ENCODE results near the gene MROH8.

Gene MROH8

GRCh38 chr20:37200376-37200775 lies 21.0 kb upstream of the MROH8 start:
- no peak for DNase-seq (ENCODE audit: low read depth, low spot score)
- no CpG with 5 or more reads among the region's 4 CpGs for WGBS (ENCODE audit: insufficient coverage, insufficient read length)
- no peaks in the 10 kb centered on the region for H3K4me1 ChIP-seq (ENCODE audit: control insufficient read depth, insufficient read depth, low read length)
- H3K27me3 ChIP-seq (ENCODE audit: control insufficient read depth, insufficient read depth, low read length) = no peaks in the 10 kb centered on the region
- no peaks in the 10 kb centered on the region for H3K9me3 ChIP-seq (ENCODE audit: control insufficient read depth, insufficient read depth, low read length)
- H3K36me3 ChIP-seq (ENCODE audit: control insufficient read depth, insufficient read depth, low read length) = peaks cover 35% of the 10 kb centered on the region
- no peak overlapping the region for H3K4me3 ChIP-seq (ENCODE audit: low read length)
- H3K27ac ChIP-seq (ENCODE audit: low read length) = no peak overlapping the region

- DNase-seq (ENCODE audit: low read depth, low spot score) = no peak
- Histone ChIP-seq H3K4me3 (ENCODE audit: low read length) (no peak overlapping the region), H3K27me3 (ENCODE audit: control insufficient read depth, insufficient read depth, low read length) (no peaks in the 10 kb centered on the region), H3K4me1 (ENCODE audit: control insufficient read depth, insufficient read depth, low read length) (no peaks in the 10 kb centered on the region), H3K27ac (ENCODE audit: low read length) (no peak overlapping the region), H3K36me3 (ENCODE audit: control insufficient read depth, insufficient read depth, low read length) (peaks cover 23% of the 10 kb centered on the region), H3K9me3 (ENCODE audit: control insufficient read depth, insufficient read depth, low read length) (no peaks in the 10 kb centered on the region)
- no CpG with 5 or more reads among the region's 16 CpGs for WGBS (ENCODE audit: insufficient coverage, insufficient read length)
These were observed 19.7 kb upstream of the MROH8 start for GRCh38 chr20:37198932-37199660.

GRCh38 chr20:37194621-37195417 lies 15.5 kb upstream of the MROH8 start:
- 0 out of 2 replicates have a peak, but pooled peaks cover 2% of the 10 kb centered on the region for H3K4me1 ChIP-seq (ENCODE audit: control insufficient read depth, insufficient read depth, low read length)
- H3K36me3 ChIP-seq (ENCODE audit: control insufficient read depth, insufficient read depth, low read length) = peaks cover 12% of the 10 kb centered on the region; the same call in 1 of the 2 replicates
- H3K4me3 ChIP-seq (ENCODE audit: low read length) = no peak overlapping the region
- H3K9me3 ChIP-seq (ENCODE audit: control insufficient read depth, insufficient read depth, low read length) = no peaks in the 10 kb centered on the region
- WGBS (ENCODE audit: insufficient coverage, insufficient read length) = no CpG with 5 or more reads among the region's 14 CpGs
- no peak overlapping the region for H3K27ac ChIP-seq (ENCODE audit: low read length)
- DNase-seq (ENCODE audit: low read depth, low spot score) = no peak
- no peaks in the 10 kb centered on the region for H3K27me3 ChIP-seq (ENCODE audit: control insufficient read depth, insufficient read depth, low read length)

GRCh38 chr20:37193821-37194220 lies 14.5 kb upstream of the MROH8 start:
- Histone ChIP-seq H3K27me3 (ENCODE audit: control insufficient read depth, insufficient read depth, low read length) (no peaks in the 10 kb centered on the region), H3K36me3 (ENCODE audit: control insufficient read depth, insufficient read depth, low read length) (peaks cover 5% of the 10 kb centered on the region; the same call in 1 of the 2 replicates), H3K4me3 (ENCODE audit: low read length) (no peak overlapping the region), H3K27ac (ENCODE audit: low read length) (no peak overlapping the region), H3K4me1 (ENCODE audit: control insufficient read depth, insufficient read depth, low read length) (0 out of 2 replicates have a peak, but pooled peaks cover 2% of the 10 kb centered on the region), H3K9me3 (ENCODE audit: control insufficient read depth, insufficient read depth, low read length) (no peaks in the 10 kb centered on the region)
- WGBS (ENCODE audit: insufficient coverage, insufficient read length) = no CpG with 5 or more reads among the region's 8 CpGs
- no peak for DNase-seq (ENCODE audit: low read depth, low spot score)

GRCh38 chr20:37193226-37193625 lies 13.9 kb upstream of the MROH8 start:
- H3K36me3 ChIP-seq (ENCODE audit: control insufficient read depth, insufficient read depth, low read length) = peaks cover 4% of the 10 kb centered on the region; the same call in 1 of the 2 replicates
- no CpG with 5 or more reads among the region's 3 CpGs for WGBS (ENCODE audit: insufficient coverage, insufficient read length)
- H3K4me3 ChIP-seq (ENCODE audit: low read length) = no peak overlapping the region

GRCh38 chr20:37192137-37192854 lies 12.9 kb upstream of the MROH8 start:
- 100% methylated on average over 1 of the region's 5 CpGs for WGBS (ENCODE audit: insufficient coverage, insufficient read length)
- H3K27ac ChIP-seq (ENCODE audit: low read length) = no peak overlapping the region
- H3K9me3 ChIP-seq (ENCODE audit: control insufficient read depth, insufficient read depth, low read length) = no peaks in the 10 kb centered on the region
- H3K27me3 ChIP-seq (ENCODE audit: control insufficient read depth, insufficient read depth, low read length) = no peaks in the 10 kb centered on the region
- H3K4me3 ChIP-seq (ENCODE audit: low read length) = no peak overlapping the region
- DNase-seq (ENCODE audit: low read depth, low spot score) = peak; percentile 48
- peaks cover 4% of the 10 kb centered on the region; the same call in 1 of the 2 replicates for H3K36me3 ChIP-seq (ENCODE audit: control insufficient read depth, insufficient read depth, low read length)
- H3K4me1 ChIP-seq (ENCODE audit: control insufficient read depth, insufficient read depth, low read length) = 0 out of 2 replicates have a peak, but pooled peaks cover 2% of the 10 kb centered on the region

More at GRCh38 chr20:37193226-37193625, 13.9 kb upstream of the MROH8 start:
- H3K4me1 ChIP-seq (ENCODE audit: control insufficient read depth, insufficient read depth, low read length) = 0 out of 2 replicates have a peak, but pooled peaks cover 2% of the 10 kb centered on the region
- no peaks in the 10 kb centered on the region for H3K27me3 ChIP-seq (ENCODE audit: control insufficient read depth, insufficient read depth, low read length)
- no peak for DNase-seq (ENCODE audit: low read depth, low spot score)
- H3K27ac ChIP-seq (ENCODE audit: low read length) = no peak overlapping the region
- H3K9me3 ChIP-seq (ENCODE audit: control insufficient read depth, insufficient read depth, low read length) = no peaks in the 10 kb centered on the region

GRCh38 chr20:37190354-37191112 lies 11.2 kb upstream of the MROH8 start:
- Histone ChIP-seq H3K36me3 (ENCODE audit: control insufficient read depth, insufficient read depth, low read length) (peaks cover 5% of the 10 kb centered on the region; the same call in 1 of the 2 replicates), H3K27me3 (ENCODE audit: control insufficient read depth, insufficient read depth, low read length) (no peaks in the 10 kb centered on the region), H3K9me3 (ENCODE audit: control insufficient read depth, insufficient read depth, low read length) (no peaks in the 10 kb centered on the region), H3K4me3 (ENCODE audit: low read length) (no peak overlapping the region), H3K27ac (ENCODE audit: low read length) (no peak overlapping the region), H3K4me1 (ENCODE audit: control insufficient read depth, insufficient read depth, low read length) (0 out of 2 replicates have a peak, but pooled peaks cover 2% of the 10 kb centered on the region)
- WGBS (ENCODE audit: insufficient coverage, insufficient read length) = no CpG with 5 or more reads among the region's 9 CpGs
- no peak for DNase-seq (ENCODE audit: low read depth, low spot score)

GRCh38 chr20:37189416-37190016 lies 10.2 kb upstream of the MROH8 start:
- DNase-seq (ENCODE audit: low read depth, low spot score) = no peak

GRCh38 chr20:37188787-37189186 lies 9.4 kb upstream of the MROH8 start:
- H3K4me3 ChIP-seq (ENCODE audit: low read length) = no peak overlapping the region
- H3K9me3 ChIP-seq (ENCODE audit: control insufficient read depth, insufficient read depth, low read length) = no peaks in the 10 kb centered on the region
- no peaks in the 10 kb centered on the region for H3K27me3 ChIP-seq (ENCODE audit: control insufficient read depth, insufficient read depth, low read length)
- H3K36me3 ChIP-seq (ENCODE audit: control insufficient read depth, insufficient read depth, low read length) = peaks cover 9% of the 10 kb centered on the region; the same call in 1 of the 2 replicates
- H3K27ac ChIP-seq (ENCODE audit: low read length) = no peak overlapping the region
- no CpG with 5 or more reads among the region's 7 CpGs for WGBS (ENCODE audit: insufficient coverage, insufficient read length)
- no peaks in the 10 kb centered on the region for H3K4me1 ChIP-seq (ENCODE audit: control insufficient read depth, insufficient read depth, low read length)
- DNase-seq (ENCODE audit: low read depth, low spot score) = no peak

More at GRCh38 chr20:37189416-37190016, 10.2 kb upstream of the MROH8 start:
- Histone ChIP-seq H3K4me1 (ENCODE audit: control insufficient read depth, insufficient read depth, low read length) (0 out of 2 replicates have a peak, but pooled peaks cover 2% of the 10 kb centered on the region), H3K27ac (ENCODE audit: low read length) (no peak overlapping the region), H3K27me3 (ENCODE audit: control insufficient read depth, insufficient read depth, low read length) (no peaks in the 10 kb centered on the region), H3K4me3 (ENCODE audit: low read length) (no peak overlapping the region), H3K9me3 (ENCODE audit: control insufficient read depth, insufficient read depth, low read length) (no peaks in the 10 kb centered on the region), H3K36me3 (ENCODE audit: control insufficient read depth, insufficient read depth, low read length) (peaks cover 5% of the 10 kb centered on the region; the same call in 1 of the 2 replicates)
- no CpG with 5 or more reads among the region's 6 CpGs for WGBS (ENCODE audit: insufficient coverage, insufficient read length)
